Measurements from ENCODE around the gene PNMA6F.
"Not testable (repeated sequence)": the region's sequence is repeated elsewhere in the genome, so short reads cannot be mapped to it uniquely, and the experiment has no call there.

PNMA6F gene

DNA sequence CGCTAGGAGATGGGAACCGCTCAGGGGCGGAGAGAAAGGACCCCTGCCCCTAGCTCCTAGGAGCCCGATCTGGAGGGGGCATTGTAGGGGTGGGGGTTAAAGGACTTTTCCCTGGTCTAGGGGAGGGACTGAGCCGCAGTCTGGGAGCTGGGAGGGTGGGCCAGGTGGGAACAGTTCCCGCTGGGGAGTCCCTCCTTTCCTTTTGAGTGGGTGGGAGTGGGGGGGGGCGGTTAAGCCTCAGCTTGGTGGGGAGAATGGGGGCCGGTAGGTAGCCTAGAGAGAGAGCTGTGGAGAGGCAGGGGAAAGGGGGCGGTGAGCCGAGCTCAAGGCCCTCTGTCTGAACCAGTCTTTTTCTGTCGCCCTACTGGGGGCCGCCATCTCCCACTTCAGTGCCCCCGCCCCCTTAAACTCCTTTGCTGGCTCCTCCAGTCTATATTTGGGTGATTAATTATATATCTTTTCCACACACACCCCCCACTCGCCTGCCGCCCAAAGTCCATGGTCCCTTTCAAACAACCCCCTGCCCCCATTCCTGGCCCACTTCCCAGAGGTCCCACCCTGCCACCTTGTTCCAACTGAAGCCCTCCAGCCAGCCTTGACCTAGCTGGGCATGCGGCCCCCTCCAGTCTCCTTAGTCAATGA lies 13.2 kb upstream of the PNMA6F start:
- DNase-seq (ENCODE audit: low read depth): no peak

DNA sequence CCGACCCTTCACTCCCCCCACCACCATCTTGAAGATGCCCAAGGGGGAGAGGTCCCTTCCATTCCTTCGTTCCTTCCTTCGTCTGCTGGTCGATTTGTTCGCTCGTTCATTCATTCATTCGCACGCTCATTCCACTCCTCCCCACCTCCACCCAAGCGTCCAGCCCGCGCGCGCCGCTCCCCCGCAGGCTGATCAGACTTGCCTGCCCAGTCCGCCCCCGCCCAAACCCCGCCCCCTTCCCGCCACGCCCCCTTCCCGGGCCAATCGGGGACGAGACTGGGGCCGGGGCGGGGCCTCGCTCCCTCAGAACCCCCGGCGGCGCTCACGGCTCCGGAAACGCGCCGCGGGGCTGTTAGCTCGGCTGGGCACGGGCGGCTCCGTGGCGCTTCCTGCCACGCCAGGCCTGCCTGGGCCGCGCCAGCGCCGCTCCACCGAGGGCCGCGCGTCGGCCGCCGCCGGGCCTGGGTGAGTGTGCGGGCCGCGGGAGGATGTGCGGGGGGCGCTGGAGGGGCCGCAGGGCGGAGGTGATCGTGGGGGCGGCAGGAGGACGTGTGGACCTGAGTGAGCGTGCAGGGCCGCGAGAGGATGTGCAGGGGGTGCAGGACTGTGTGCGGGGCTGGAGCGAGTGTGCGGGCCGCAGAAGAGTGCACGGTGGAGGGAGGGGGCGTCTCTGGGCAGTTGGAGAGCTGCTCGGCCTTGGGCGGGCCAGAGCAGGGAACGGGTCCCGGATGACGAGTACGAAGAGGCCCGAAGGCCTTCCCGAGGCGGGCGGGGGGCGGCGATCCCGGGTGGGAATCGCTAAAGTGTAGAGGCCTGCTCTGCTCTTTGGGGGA lies 12.5 kb upstream of the PNMA6F start, which contains the start of gene ZNF275:
TSS of gene ZNF275 (plus strand) at position 333 of the 833 bp plus-strand sequence. CDS start 2,527 bp downstream, outside the sequence.
- DNase-seq (ENCODE audit: low read depth): peak; percentile 64

DNA sequence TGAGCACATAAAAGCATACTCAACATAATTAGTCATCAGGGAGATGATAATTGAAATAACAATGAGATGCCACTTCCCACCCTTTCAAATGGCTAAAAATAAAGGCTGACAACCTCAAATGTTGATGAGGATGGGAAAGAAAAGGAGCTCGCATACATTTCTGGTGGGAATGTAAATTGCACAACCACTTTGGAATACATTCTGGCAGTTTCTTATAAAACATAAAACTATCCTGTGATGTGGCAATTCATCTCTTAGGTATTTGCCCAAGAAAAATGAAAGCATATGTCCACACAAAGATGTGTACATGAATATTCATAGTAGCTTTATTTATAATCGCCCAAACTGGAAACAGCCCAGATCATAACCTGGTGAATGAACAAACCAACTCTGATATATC lies 11.7 kb upstream of the PNMA6F start:
- DNase-seq (ENCODE audit: low read depth): no peak

DNA sequence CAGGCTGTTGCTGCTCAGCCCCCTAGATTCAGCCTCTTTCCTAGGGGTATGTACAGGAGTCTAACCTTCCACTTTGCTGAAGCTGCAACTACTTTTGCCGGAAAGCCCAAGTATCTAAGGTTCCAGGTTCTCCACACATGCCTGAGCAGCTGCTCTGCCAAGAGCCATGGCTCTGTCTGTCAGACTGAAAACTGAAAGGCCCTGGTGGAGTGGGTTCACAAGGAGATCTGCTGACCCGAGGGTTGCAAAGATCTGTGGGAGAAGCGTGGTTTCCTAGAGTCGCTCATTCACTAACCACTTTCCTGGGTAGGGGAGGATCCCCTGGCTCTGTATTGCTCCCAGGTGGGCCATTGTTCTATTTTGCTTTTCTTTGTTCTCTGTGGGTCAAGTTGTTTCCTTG lies 6.0 kb upstream of the PNMA6F start:
- DNase-seq (ENCODE audit: low read depth): no peak

DNA sequence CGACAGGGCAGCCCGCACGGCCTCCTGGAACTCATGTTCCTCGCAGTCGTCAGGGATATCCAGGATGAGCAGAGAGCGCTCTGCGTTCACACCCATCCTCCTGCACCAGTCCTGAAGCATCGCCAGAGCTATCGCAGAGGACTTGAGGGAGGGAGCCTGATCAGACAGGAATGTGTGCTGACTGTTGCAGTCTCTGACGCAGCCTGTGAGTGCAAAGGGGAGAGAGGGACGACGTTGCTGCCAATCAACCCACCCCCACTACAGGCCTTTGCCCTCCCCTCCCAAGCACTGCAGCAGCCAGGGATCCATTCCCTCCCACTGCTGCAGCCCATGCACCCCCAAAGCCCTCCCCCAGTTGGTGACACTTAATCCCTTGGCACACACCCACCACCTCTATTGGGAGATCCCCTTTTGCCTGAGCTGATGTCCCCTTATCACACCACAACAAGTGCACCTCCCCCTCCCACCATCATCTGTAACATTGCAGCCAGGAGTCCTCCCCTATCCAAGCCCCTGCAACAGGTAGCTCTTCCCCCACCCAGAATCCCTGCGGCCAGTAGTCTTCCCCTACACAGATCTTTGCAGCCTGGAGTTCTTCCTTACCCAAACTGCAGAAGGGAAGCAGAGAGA lies 897 bp downstream of the PNMA6F start:
- DNase-seq (ENCODE audit: low read depth): no peak

- not testable (repeated sequence) for DNase-seq (ENCODE audit: low read depth)
Observed at GRCh38 chrX:153320047-153320443, 1.5 kb downstream of the PNMA6F start.

DNA sequence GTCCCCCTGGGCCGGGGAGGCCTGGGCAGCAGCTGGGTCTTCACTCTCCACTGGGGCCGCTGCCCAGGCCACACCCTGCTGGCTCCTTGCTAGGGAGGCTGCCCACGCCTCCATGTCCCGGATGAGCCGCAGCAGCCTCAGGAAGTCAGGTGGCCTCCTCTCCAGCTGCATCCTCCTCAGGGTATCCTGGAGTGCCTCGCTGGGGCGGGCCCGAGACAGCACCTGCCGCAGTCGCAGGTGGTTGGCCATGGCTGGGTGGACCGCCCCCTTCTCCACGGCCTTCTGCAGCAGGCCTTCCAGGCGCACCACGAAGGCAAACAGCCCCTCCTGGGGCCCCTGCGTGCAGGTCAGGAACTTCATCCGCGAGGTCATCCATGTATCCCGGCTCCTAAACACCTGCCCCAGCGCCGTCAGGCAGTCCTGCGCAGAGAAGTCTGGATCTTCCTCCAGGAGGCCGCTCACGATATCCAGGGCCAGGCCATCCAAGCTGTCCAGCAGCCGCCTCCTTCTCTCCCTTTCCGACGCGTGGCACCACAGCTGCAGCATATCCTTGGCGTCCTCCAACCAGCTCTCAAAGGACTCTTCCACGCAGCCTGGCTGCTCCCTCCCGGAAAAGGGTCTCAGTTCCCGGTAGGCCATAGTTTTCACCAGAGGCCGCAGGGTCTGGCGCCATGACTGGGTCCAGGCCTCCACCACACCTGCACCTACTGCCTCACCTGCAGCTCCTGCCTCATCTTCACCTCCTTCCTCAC lies 2.1 kb downstream of the PNMA6F start:
- DNase-seq (ENCODE audit: low read depth): no peak

GRCh38 chrX:153318811-153319210 lies 2.8 kb downstream of the PNMA6F start:
- no peak for DNase-seq (ENCODE audit: low read depth)

DNA sequence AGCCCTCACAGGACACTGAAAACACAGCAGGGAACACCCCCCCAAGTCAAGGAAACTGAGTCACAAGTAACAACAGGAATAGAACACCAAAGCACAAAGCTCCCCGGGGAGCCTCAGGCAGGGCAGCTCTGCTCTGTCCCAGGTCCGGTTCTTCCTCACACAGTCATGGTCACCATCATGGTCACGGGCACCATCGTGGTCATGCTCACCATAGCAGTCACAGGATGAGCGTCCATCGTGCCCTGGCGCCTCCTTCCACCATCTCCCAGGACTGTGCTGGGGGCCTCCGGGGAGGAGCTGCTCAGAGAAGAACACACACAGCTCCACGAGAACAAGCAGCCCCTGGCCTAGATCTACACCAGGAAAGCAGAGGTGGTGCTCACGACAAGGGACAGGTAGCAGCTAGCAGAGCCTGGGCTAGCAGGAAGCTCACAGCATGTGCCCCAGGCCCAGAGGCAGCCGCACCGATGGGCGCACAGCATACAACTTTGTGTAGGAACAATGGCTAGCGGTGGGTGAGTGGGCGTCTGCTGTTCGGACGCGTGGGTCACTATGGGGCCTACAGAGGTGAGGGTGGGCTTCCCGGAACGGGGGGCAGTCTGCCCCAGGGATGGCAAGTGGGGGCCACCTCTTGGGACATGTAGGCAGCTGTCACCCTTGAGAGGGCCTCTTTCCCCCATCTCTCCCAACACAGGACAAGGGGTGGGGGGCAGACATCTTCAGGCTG lies 3.4 kb downstream of the PNMA6F start:
- DNase-seq (ENCODE audit: low read depth): no peak

DNA sequence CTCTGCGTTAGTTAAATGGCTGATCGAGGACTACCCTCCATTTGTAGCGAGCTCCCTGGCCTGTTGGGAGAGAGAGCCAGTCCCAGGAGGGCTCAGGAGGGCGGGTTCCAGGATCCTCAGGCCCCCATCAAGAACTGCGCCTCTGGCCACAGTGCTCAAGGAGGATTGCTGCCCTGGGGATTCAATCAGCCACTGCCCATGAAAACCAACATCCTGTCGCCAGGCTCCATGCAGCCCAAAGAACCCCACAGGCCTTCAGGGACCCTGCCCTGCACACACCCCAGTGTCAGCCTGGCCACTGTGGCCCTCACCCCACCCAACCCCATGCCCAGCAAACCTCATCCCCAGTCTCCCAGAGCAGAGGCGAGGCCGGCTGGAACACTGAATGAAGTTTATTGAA lies 4.3 kb downstream of the PNMA6F start:
- DNase-seq (ENCODE audit: low read depth): no peak

DNA sequence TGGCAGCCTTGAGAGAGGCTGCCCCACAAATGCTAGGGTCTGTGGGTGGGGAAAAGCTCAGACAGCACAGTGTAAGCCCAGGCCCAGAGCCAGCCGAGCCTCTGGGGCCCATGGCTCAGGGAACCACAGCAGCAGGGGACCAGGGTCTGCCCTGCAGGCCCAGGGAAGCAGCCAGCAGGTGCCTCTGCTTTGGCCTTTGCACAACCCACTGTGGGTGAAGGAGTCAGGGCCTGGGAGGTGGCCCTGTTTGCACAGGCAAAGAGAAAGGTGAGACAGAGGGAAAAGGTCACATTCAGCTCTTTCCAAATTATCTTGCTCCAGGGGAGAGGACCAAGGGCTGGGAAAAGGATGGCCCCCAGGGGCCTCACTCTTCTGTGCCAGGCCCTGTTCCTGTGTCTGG lies 8.7 kb downstream of the PNMA6F start:
- DNase-seq (ENCODE audit: low read depth): no peak

DNA sequence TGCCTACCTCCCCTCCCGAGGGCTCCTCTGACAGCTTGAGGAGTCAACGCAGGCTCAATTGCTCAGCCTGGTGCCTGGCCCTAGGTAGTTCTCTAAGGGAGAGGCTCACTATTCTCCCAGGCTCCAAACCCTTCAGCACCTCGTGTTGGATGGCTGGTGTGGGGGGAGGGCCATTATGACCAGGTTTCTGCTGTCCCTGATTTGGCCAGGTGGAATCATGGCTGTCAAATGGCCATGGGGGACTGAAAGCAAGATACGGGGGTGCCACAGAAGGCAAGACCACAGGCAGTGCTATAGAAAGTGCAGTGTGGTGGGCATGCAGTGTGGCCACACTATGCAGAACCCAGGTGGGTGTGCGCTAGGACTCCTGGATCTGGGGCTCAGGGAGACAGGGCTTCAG lies 9.5 kb downstream of the PNMA6F start:
- DNase-seq (ENCODE audit: low read depth): no peak

GRCh38 chrX:153310901-153311300 lies 10.7 kb downstream of the PNMA6F start:
- no peak for DNase-seq (ENCODE audit: low read depth)

- no peak for DNase-seq (ENCODE audit: low read depth)
Observed at GRCh38 chrX:153307276-153308178, 14.0 kb downstream of the PNMA6F start.

GRCh38 chrX:153306527-153307115 lies 14.9 kb downstream of the PNMA6F start:
- DNase-seq (ENCODE audit: low read depth): no peak

DNA sequence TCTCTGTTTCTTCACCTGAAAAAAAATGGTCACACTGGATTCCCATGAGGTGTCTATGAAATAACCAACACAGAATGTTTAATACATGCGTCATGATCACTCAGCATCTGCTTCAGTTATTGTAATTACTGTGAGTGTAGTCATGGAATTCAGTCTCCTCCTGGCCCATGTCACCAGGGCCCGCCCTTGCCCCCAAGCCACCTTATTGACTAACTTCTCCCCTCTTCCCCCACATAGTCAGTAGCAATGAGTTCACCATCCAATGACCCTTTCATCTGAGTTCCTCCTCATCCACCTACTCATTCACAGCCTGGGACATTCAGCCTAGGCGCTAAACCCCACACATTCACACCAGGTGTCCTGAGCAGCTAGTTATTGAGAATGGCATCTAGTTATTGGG lies 15.6 kb downstream of the PNMA6F start:
- no peak for DNase-seq (ENCODE audit: low read depth)

- DNase-seq (ENCODE audit: low read depth): no peak
Observed at GRCh38 chrX:153304988-153305736, 16.4 kb downstream of the PNMA6F start.

DNA sequence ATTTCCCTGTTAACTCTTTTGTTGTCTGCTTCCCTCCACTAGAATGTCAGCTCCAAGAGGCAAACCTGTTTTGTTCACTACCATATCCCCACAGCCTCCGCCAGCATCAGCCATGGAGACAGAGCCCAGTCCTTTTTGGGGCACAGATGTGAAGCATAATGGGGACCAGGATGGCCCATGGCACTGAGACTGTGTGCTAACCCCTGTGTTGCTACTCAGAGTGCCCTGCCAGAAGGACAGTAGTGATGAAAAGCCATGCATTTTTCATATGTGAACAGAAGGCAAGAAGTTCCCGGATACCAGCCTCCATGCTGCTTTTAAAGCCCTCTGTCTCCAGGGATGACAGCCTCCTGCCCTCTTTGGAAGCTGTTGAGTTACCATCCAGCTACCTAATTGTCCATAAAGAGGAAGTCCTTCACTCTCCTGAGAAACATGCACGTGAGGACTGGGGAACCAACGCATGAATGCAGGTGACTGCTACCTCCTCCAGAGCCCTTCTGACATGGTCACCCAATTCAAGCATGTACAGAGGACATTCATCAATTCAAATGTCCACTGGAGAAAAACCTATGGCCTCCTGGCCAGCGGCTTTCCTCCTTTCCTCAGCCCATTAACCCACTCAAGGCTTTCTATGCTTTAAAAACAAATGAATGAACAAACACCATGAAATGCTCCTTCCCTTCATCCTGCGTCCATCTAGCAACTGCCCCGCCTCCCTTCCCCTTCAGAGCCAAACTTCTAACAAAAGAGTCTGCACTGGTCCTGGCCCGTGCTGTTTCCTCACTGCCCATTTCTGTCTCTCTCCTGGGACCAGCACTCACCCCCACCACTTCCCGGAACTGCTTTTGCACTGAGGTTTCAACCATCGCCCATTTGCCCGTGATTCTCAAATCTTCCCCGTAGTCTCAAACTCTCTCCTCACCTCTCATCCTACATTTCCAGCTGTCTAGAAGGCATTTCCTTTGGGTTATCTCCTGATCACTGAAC lies 18.0 kb downstream of the PNMA6F start:
- DNase-seq (ENCODE audit: low read depth): no peak

Data from stimulated activated CD8-positive, alpha-beta memory T cell treated with anti-CD3 and anti-CD28 coated beads, Interleukin-15, amount 100 ng/mL, for 24 hours (primary cell).